ENCODE results near the gene MPRIP.

MPRIP gene

GRCh38 chr17:17064322-17064721, 22.1 kb downstream of the MPRIP start:
- no peak for DNase-seq
- no peak overlapping the region for H3K4me2 ChIP-seq (ENCODE audit: low read length)
- H2AK5ac ChIP-seq (ENCODE audit: low read length), result no peak overlapping the region
- no peaks in the 10 kb centered on the region for H3K79me1 ChIP-seq (ENCODE audit: low read length)
- H2AFZ ChIP-seq (ENCODE audit: insufficient read depth, low read length, poor library complexity), result no peak overlapping the region
- no peak overlapping the region for H3K4ac ChIP-seq (ENCODE audit: low read depth, low read length)
- H2BK12ac ChIP-seq (ENCODE audit: low read length), result no peak overlapping the region
- no peak overlapping the region for H2BK5ac ChIP-seq (ENCODE audit: low read depth, low read length, poor library complexity)
- H3K27me3 ChIP-seq (ENCODE audit: insufficient read depth, low read length), result no peaks in the 10 kb centered on the region
- WGBS (ENCODE audit: extremely low coverage, insufficient coverage, insufficient read length), result no CpG with 5 or more reads among the region's 7 CpGs
- H3K9ac ChIP-seq (ENCODE audit: low read length), result no peak overlapping the region
- H3K4me1 ChIP-seq (ENCODE audit: control insufficient read depth in 1 of 2, insufficient read depth in 2 of 2, low read length in 2 of 2), result no peaks in the 10 kb centered on the region
- no peak overlapping the region for H3K18ac ChIP-seq (ENCODE audit: low read length)
- H3K79me2 ChIP-seq (ENCODE audit: control insufficient read depth, insufficient read depth, low read length, poor library complexity), result peaks cover 1% of the 10 kb centered on the region
- H3K27ac ChIP-seq (ENCODE audit: low read depth, low read length), result no peak overlapping the region
- peaks cover 11 to 21% of the 10 kb centered on the region in 2 experiments for H3K36me3 ChIP-seq (ENCODE audit: control insufficient read depth in 1 of 2, insufficient read depth in 2 of 2, low read length in 2 of 2)
- H3K4me3 ChIP-seq (ENCODE audit: low read depth, low read length), result no peak overlapping the region
- H4K91ac ChIP-seq (ENCODE audit: low read depth, low read length), result no peak overlapping the region
- H3K9me3 ChIP-seq (ENCODE audit: insufficient read depth, low read depth, low read length), result no peaks in the 10 kb centered on the region
- H3K23ac ChIP-seq (ENCODE audit: low read length), result no peak overlapping the region
- H4K8ac ChIP-seq (ENCODE audit: low read depth, low read length), result no peak overlapping the region
- H2BK120ac ChIP-seq (ENCODE audit: insufficient read depth, low read length, poor library complexity), result no peak overlapping the region
- H4K12ac ChIP-seq (ENCODE audit: low read depth, low read length), result no peak overlapping the region
- no peak overlapping the region for H3K14ac ChIP-seq (ENCODE audit: low read length)

GRCh38 chr17:17066021-17066420, 23.8 kb downstream of the MPRIP start:
- Histone ChIP-seq H2BK5ac (ENCODE audit: low read depth, low read length, poor library complexity) (no peak overlapping the region), H3K23ac (ENCODE audit: low read length) (no peak overlapping the region), H3K4me3 (ENCODE audit: low read depth, low read length) (no peak overlapping the region), H2AFZ (ENCODE audit: insufficient read depth, low read length, poor library complexity) (no peak overlapping the region), H2AK5ac (ENCODE audit: low read length) (no peak overlapping the region), H3K4me1 (ENCODE audit: control insufficient read depth in 1 of 2, insufficient read depth in 2 of 2, low read length in 2 of 2) (peaks cover 0 to 3% of the 10 kb centered on the region in 2 experiments), H3K27ac (ENCODE audit: low read depth, low read length) (no peak overlapping the region), H4K12ac (ENCODE audit: low read depth, low read length) (no peak overlapping the region), H3K79me1 (ENCODE audit: low read length) (no peaks in the 10 kb centered on the region), H3K4ac (ENCODE audit: low read depth, low read length) (no peak overlapping the region), H4K91ac (ENCODE audit: low read depth, low read length) (no peak overlapping the region), H3K9ac (ENCODE audit: low read length) (no peak overlapping the region), H2BK120ac (ENCODE audit: insufficient read depth, low read length, poor library complexity) (no peak overlapping the region), H3K4me2 (ENCODE audit: low read length) (no peak overlapping the region), H3K14ac (ENCODE audit: low read length) (no peak overlapping the region), H3K79me2 (ENCODE audit: control insufficient read depth, insufficient read depth, low read length, poor library complexity) (peaks cover 2% of the 10 kb centered on the region), H3K27me3 (ENCODE audit: insufficient read depth, low read length) (no peaks in the 10 kb centered on the region), H2BK12ac (ENCODE audit: low read length) (no peak overlapping the region), H3K18ac (ENCODE audit: low read length) (no peak overlapping the region), H3K36me3 (ENCODE audit: control insufficient read depth in 1 of 2, insufficient read depth in 2 of 2, low read length in 2 of 2) (peaks cover 6 to 20% of the 10 kb centered on the region in 2 experiments), H3K9me3 (ENCODE audit: insufficient read depth, low read depth, low read length) (no peaks in the 10 kb centered on the region), H4K8ac (ENCODE audit: low read depth, low read length) (no peak overlapping the region)
- DNase-seq, result no peak
- no CpG with 5 or more reads among the region's 2 CpGs for WGBS (ENCODE audit: extremely low coverage, insufficient coverage, insufficient read length)

GRCh38 chr17:17067257-17067656, 25.0 kb downstream of the MPRIP start:
- Histone ChIP-seq H2BK12ac (ENCODE audit: low read length) (no peak overlapping the region), H3K18ac (ENCODE audit: low read length) (no peak overlapping the region), H3K79me1 (ENCODE audit: low read length) (no peaks in the 10 kb centered on the region), H3K14ac (ENCODE audit: low read length) (no peak overlapping the region), H4K8ac (ENCODE audit: low read depth, low read length) (no peak overlapping the region), H3K9ac (ENCODE audit: low read length) (no peak overlapping the region), H3K27me3 (ENCODE audit: insufficient read depth, low read length) (no peaks in the 10 kb centered on the region), H3K4ac (ENCODE audit: low read depth, low read length) (peak overlapping the region; percentile 24), H2BK120ac (ENCODE audit: insufficient read depth, low read length, poor library complexity) (no peak overlapping the region), H3K4me3 (ENCODE audit: low read depth, low read length) (no peak overlapping the region), H2BK5ac (ENCODE audit: low read depth, low read length, poor library complexity) (no peak overlapping the region), H3K36me3 (ENCODE audit: control insufficient read depth in 1 of 2, insufficient read depth in 2 of 2, low read length in 2 of 2) (peaks cover 8 to 23% of the 10 kb centered on the region in 2 experiments), H4K91ac (ENCODE audit: low read depth, low read length) (no peak overlapping the region), H3K27ac (ENCODE audit: low read depth, low read length) (no peak overlapping the region), H3K23ac (ENCODE audit: low read length) (no peak overlapping the region), H3K4me1 (ENCODE audit: control insufficient read depth in 1 of 2, insufficient read depth in 2 of 2, low read length in 2 of 2) (peaks cover 3 to 7% of the 10 kb centered on the region in 2 experiments), H2AK5ac (ENCODE audit: low read length) (no peak overlapping the region), H3K79me2 (ENCODE audit: control insufficient read depth, insufficient read depth, low read length, poor library complexity) (peaks cover 3% of the 10 kb centered on the region), H3K9me3 (ENCODE audit: insufficient read depth, low read depth, low read length) (no peaks in the 10 kb centered on the region), H2AFZ (ENCODE audit: insufficient read depth, low read length, poor library complexity) (no peak overlapping the region), H3K4me2 (ENCODE audit: low read length) (no peak overlapping the region), H4K12ac (ENCODE audit: low read depth, low read length) (no peak overlapping the region)
- peak; percentile 50 to 74 for DNase-seq
- no CpG with 5 or more reads among the region's 5 CpGs for WGBS (ENCODE audit: extremely low coverage, insufficient coverage, insufficient read length)

GRCh38 chr17:17069849-17070248, 27.6 kb downstream of the MPRIP start:
- Histone ChIP-seq H3K27ac (ENCODE audit: low read depth, low read length) (no peak overlapping the region), H3K79me1 (ENCODE audit: low read length) (no peaks in the 10 kb centered on the region), H3K9ac (ENCODE audit: low read length) (no peak overlapping the region), H3K36me3 (ENCODE audit: control insufficient read depth in 1 of 2, insufficient read depth in 2 of 2, low read length in 2 of 2) (peaks cover 18 to 19% of the 10 kb centered on the region in 2 experiments), H3K23ac (ENCODE audit: low read length) (no peak overlapping the region), H4K12ac (ENCODE audit: low read depth, low read length) (no peak overlapping the region), H3K79me2 (ENCODE audit: control insufficient read depth, insufficient read depth, low read length, poor library complexity) (peaks cover 15% of the 10 kb centered on the region), H3K14ac (ENCODE audit: low read length) (no peak overlapping the region), H2BK5ac (ENCODE audit: low read depth, low read length, poor library complexity) (no peak overlapping the region), H3K4me2 (ENCODE audit: low read length) (no peak overlapping the region), H4K8ac (ENCODE audit: low read depth, low read length) (no peak overlapping the region), H2AK5ac (ENCODE audit: low read length) (no peak overlapping the region), H3K27me3 (ENCODE audit: insufficient read depth, low read length) (no peaks in the 10 kb centered on the region), H3K4me1 (ENCODE audit: control insufficient read depth in 1 of 2, insufficient read depth in 2 of 2, low read length in 2 of 2) (peaks cover 12 to 24% of the 10 kb centered on the region in 2 experiments), H4K91ac (ENCODE audit: low read depth, low read length) (no peak overlapping the region), H3K18ac (ENCODE audit: low read length) (no peak overlapping the region), H3K4ac (ENCODE audit: low read depth, low read length) (no peak overlapping the region), H2BK120ac (ENCODE audit: insufficient read depth, low read length, poor library complexity) (no peak overlapping the region), H3K9me3 (ENCODE audit: insufficient read depth, low read depth, low read length) (no peaks in the 10 kb centered on the region), H3K4me3 (ENCODE audit: low read depth, low read length) (no peak overlapping the region), H2BK12ac (ENCODE audit: low read length) (no peak overlapping the region), H2AFZ (ENCODE audit: insufficient read depth, low read length, poor library complexity) (no peak overlapping the region)
- no peak for DNase-seq

Data from trophoblast cell (in vitro differentiated cells and primary cell).